Aorta (tissue), 5 donors: ENCODE data around the gene RNF224. TPM values are rescaled to one million over a fixed set of nuclear protein-coding genes. Genes with fewer than 3 reads are reported as not detected.
A peak's percentile ranks its signal among the peaks of the same experiment; 100 is the strongest.

Experiments
- ATAC-seq: fragments of 200-7000 bp; cut with Tn5 transposase; one replicate; pipeline ENCODE4 v1.9.1; 2022; ENCODE audit warnings: moderate library complexity; ENCODE audit not compliant: low FRiP score
- DNase-seq, 2 donors: peaks; one replicate each; pipeline ENCODE4 v3.0.0-alpha.2; 2020
- H3K27ac ChIP-seq, 2 donors: one replicate each; pipeline ENCODE4 v1.5.1; 2013; ENCODE audit warnings: low read length in 2 of 2, mild to moderate bottlenecking in 2 of 2, moderate library complexity in 2 of 2, control low read depth in 1 of 2, inconsistent platforms in 1 of 2, low read depth in 1 of 2
- H3K27me3 ChIP-seq, 2 donors: one replicate each; pipeline ENCODE4 v1.6.1; 2013; ENCODE audit warnings: control low read depth in 1 of 2, low read length in 1 of 2, mild to moderate bottlenecking in 1 of 2, moderate library complexity in 1 of 2; ENCODE audit not compliant: insufficient read depth in 2 of 2, control insufficient read depth in 1 of 2
- H3K36me3 ChIP-seq, 2 donors: one replicate each; pipeline ENCODE4 v1.6.1; 2013; ENCODE audit warnings: control low read depth in 1 of 2, low read length in 1 of 2, mild to moderate bottlenecking in 1 of 2; ENCODE audit not compliant: insufficient read depth in 2 of 2, control insufficient read depth in 1 of 2
- H3K4me1 ChIP-seq, 2 donors: one replicate each; pipeline ENCODE4 v1.6.1; 2013; ENCODE audit warnings: low read length in 2 of 2, control low read depth in 1 of 2, mild to moderate bottlenecking in 1 of 2, moderate library complexity in 1 of 2; ENCODE audit not compliant: insufficient read depth in 2 of 2, control insufficient read depth in 1 of 2
- H3K4me3 ChIP-seq, 2 donors: one replicate each; pipeline ENCODE4 v1.5.1; 2013; ENCODE audit warnings: low read length in 2 of 2, control low read depth in 1 of 2, mild to moderate bottlenecking in 1 of 2
- H3K9me3 ChIP-seq: one replicate; pipeline ENCODE4 v1.6.1; 2013; ENCODE audit warnings: mild to moderate bottlenecking, low read length; ENCODE audit not compliant: control insufficient read depth
- WGBS, 2 donors: extraction: QIAGEN DNeasy Blood & Tissue Kit; methylation state at CpG; one replicate each; pipeline ENCODE4 v1.1.7; 2013; 5-methylcytosine and 5-hydroxymethylcytosine counted together
- intact Hi-C, 2 donors: fragments of 100-400 bp; cut with DNase I; formaldehyde crosslinking; loops; one replicate each; pipeline versions ENCODE4 v1.14.2 to v1.15.0; 2022
- polyA plus RNA-seq, 2 donors: library from polyadenylated mRNA; stranded (reverse); fragments of 200-250 nt; gene quantifications; one replicate each; pipeline ENCODE4 v1.2.3, GENCODE V29; 2013
- total RNA-seq, 2 donors: library from RNA; stranded (reverse); fragmentation: NEBNext Ultra II Directional; extraction: Animal tissue kit (Norgen Biotek cat#: 25700); gene quantifications; one replicate each; pipeline ENCODE4 v1.2.1, GENCODE V29; 2021
- donor health status: healthy with polysubstance abuse.
- donor health status: Bipolar disorder and iron deficiency.
- donor health status: DM: no; HTN: no; CAD: no.
- donor health status: DM: no; HTN: no; CAD: no.
- donor health status: DM: yes; HTN: yes; CAD: no.

RNF224 gene
- total and polyA plus RNA-seq, 4 donors: 0.08 to 0.25 TPM; not detected in 2

DNA sequence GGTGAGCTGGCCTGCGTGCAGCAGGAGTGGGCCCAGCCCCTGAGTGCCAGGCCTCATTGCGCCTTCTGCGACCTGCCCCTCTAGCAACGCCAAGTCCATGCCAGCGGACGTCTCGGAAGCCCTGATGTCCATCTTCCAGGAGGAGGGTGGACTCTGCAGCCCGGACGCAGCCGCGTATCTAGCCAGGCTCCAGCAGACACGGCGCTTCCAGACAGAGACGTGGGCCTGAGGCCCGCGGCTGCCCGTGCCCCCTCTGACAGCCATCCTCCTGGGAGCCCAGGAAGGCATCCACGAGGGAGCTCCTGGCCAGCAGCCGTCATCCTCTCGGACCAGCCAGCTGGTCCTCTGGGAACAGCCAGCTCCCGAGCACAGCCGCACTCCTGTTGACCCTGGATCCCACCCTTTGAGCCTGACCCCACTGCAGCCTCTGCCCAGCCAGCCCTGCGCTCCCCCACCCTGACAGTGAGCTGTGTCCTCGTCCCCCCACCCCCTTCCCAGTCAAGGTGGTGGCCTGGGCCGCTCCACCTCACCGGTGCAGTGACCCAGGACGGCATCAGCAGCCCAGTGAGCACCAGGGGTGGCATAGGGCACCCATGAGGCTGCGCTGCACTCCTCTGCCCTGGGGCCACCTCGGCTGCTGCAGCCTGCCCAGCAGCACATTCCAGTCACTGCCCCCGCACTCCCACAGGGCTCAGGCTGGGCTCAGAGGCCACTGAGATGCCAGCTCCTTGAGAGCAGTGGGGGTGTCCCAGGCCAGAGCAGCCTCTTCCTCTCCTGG, 10.9 kb upstream of the RNF224 start:
- intact Hi-C loops: no loop called here
- H3K27ac ChIP-seq: no peak overlapping the region
- ATAC-seq: no peak

GRCh38 chr9:137217276-137218211, 9.8 kb upstream of the RNF224 start:
- Histone ChIP-seq H3K4me1 (no peaks in the 10 kb centered on the region), H3K27me3 (no peaks in the 10 kb centered on the region), H3K36me3 (no peaks in the 10 kb centered on the region), H3K27ac (no peak overlapping the region), H3K4me3 (no peak overlapping the region), H3K9me3 (no peaks in the 10 kb centered on the region)
- DNase-seq (no peak), ATAC-seq (peak; percentile 41)
- intact Hi-C loops: no loop called here
- 76 to 80% methylated on average over 36 of the region's 36 CpGs for WGBS, 2 donors

More for the DNA sequence above, 10.9 kb upstream of the RNF224 start:
- no peak overlapping the region for H3K4me3 ChIP-seq
- no peaks in the 10 kb centered on the region for H3K4me1 ChIP-seq
- 87 to 90% methylated on average over 29 to 30 of the region's 30 CpGs for WGBS, 2 donors
- no peaks in the 10 kb centered on the region for H3K27me3 ChIP-seq
- no peaks in the 10 kb centered on the region for H3K36me3 ChIP-seq
- DNase-seq: no peak
- H3K9me3 ChIP-seq: no peaks in the 10 kb centered on the region

- Histone ChIP-seq H3K36me3 (no peaks in the 10 kb centered on the region), H3K9me3 (no peaks in the 10 kb centered on the region), H3K27ac (no peak overlapping the region), H3K27me3 (no peaks in the 10 kb centered on the region), H3K4me3 (no peak overlapping the region), H3K4me1 (no peaks in the 10 kb centered on the region)
- ATAC-seq (no peak), DNase-seq (no peak)
- WGBS, 2 donors: 93% methylated on average over 28 to 30 of the region's 30 CpGs
- intact Hi-C loops: no loop called here
Observed at GRCh38 chr9:137218212-137218753, 9.0 kb upstream of the RNF224 start.

DNA sequence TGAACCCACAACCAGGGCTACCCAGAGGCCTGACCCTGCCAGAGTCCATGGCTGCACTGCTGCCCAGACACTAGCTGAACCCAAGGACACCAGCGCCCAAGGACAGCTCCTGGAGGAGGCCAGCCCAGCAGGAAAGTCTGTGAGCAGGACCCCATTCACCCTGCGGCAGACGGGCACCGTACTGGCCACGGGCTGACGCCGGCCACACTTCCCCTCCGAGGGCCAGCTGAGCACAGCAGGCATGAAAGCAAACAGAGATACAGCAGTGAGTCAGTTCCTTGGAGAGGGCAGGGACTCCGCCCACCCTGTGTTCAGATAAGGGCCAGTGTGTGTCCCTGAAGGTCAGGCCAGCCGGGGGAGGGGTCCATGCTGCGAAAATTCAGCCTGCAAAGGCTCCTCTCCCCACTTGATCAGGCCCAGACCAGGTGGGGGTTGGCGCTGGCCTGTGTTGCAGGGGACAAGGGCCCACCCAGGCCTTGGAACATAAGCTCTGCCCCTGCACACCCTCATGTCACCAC, 8.5 kb upstream of the RNF224 start:
- Histone ChIP-seq H3K9me3 (no peaks in the 10 kb centered on the region), H3K4me1 (no peaks in the 10 kb centered on the region), H3K4me3 (no peak overlapping the region), H3K36me3 (no peaks in the 10 kb centered on the region), H3K27ac (no peak overlapping the region), H3K27me3 (no peaks in the 10 kb centered on the region)
- no peak for DNase-seq
- 59 to 73% methylated on average over 12 of the region's 12 CpGs for WGBS, 2 donors
- ATAC-seq: no peak
- intact Hi-C loops: no loop called here

DNA sequence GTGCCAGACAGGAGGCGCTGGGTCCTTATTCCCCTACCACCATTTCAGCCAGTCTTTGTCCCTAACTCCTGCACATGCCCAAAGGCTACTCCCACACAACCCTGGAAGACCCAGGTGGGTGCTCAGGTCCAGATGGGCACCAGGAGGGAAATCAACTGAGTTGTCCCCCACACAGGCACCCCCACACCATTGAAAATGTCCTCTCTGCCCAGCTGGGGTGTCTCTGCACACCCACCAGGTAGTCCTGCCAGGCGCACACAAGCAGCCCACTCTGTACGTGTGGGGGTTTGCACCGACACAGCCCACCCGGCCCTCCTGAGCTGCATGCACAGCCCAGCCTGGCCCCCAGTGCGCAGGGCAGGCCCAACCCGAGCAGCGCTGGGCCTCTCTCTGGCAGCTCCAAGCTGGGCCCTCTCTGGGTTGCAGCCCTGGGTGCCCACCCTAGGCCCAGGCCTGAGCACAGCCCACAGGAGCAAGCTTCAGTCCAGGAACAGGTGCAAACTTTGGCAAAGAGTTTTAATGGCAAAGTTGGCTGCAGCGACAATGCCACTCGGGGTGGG, 7.5 kb upstream of the RNF224 start:
- H3K36me3 ChIP-seq: no peaks in the 10 kb centered on the region
- no peaks in the 10 kb centered on the region for H3K4me1 ChIP-seq
- intact Hi-C loops: no loop called here
- ATAC-seq: no peak
- no peaks in the 10 kb centered on the region for H3K27me3 ChIP-seq
- no peaks in the 10 kb centered on the region for H3K9me3 ChIP-seq
- WGBS, 2 donors: 92% methylated on average over 10 of the region's 10 CpGs
- H3K4me3 ChIP-seq: no peak overlapping the region
- DNase-seq: no peak
- H3K27ac ChIP-seq: no peak overlapping the region

DNA sequence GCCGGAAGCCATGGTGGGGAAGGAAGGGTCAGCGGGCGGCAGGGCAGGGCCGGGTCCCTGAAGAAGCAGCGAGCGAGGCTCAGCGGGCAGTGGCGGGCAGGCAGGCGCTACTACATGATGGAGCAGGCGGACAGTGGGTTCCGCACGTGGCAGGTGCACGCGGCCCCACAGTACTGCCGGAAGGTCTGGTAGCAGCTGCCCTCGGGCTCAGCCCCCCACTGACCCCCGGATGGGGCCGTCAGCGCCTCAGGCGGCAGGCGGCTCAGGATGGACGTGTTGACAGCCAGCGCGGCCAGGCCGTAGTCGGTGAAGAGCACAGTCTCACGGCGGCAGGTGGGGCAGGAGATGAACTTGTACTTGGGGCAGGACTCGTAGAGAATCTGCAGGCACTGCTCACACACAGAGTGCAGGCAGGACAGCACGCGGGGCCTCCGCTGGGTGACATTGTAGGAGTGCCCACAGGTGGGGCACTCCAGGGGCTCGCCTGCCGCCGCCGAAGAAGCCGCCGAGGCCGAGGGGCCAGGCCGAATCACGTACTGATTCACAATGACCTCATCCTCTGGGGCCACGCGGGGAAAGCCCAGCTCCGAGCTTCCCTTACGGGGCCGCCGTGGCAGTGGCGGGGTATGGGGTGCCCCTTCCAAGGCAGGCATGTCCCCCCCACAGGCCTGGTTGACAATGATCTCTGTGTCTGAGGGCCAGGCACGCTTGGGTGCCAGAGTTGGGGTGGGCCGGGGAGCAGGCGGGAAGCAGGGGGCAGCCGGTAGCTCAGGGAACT, 6.8 kb upstream of the RNF224 start:
- no peak for DNase-seq
- H3K27ac ChIP-seq: no peak overlapping the region
- H3K36me3 ChIP-seq: no peaks in the 10 kb centered on the region
- intact Hi-C loops: no loop called here
- H3K4me3 ChIP-seq: no peak overlapping the region
- no peaks in the 10 kb centered on the region for H3K4me1 ChIP-seq
- WGBS, 2 donors: 93 to 94% methylated on average over 51 to 52 of the region's 52 CpGs
- no peaks in the 10 kb centered on the region for H3K9me3 ChIP-seq
- no peaks in the 10 kb centered on the region for H3K27me3 ChIP-seq
- no peak for ATAC-seq

DNA sequence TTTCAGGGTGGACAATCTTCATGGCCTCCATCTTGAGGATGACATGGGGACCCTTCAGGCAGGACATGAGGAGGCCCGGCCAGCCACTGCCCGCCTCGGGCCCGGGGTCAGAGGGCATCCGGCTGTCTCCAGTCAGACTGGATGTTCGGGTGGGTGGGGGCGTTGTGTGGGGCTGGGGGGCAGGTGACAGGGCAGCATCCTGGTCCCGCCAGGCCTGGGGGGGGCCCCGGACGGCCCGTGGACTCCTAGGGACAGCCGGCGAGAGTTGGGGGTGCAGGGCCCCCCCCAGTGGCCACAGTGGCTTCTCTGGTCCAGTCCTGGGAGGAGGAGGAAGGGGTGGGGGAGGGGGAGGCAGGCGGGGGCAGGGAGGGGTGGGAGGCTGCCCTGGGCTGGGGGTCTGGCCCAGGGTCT, 6.2 kb upstream of the RNF224 start:
- Histone ChIP-seq H3K4me1 (no peaks in the 10 kb centered on the region), H3K9me3 (no peaks in the 10 kb centered on the region), H3K27ac (no peak overlapping the region), H3K4me3 (no peak overlapping the region), H3K27me3 (no peaks in the 10 kb centered on the region), H3K36me3 (no peaks in the 10 kb centered on the region)
- intact Hi-C loops: no loop called here
- ATAC-seq (no peak), DNase-seq (no peak)
- 90% methylated on average over 9 to 14 of the region's 14 CpGs for WGBS, 2 donors
